ENCODE measurements around the gene PPP4C.

PPP4C gene

GRCh38 chr16:30131869-30132475 lies 56.2 kb downstream of the PPP4C start:
- H3K4me3 ChIP-seq (ENCODE audit: low read length) = no peak overlapping the region
- no peak for DNase-seq (ENCODE audit: low read depth)
- no peak for TF ChIP-seq CTCF (IDR thresholded peaks at IDR 0.05; ENCODE audit: insufficient read depth, low read depth, low read length, missing control alignments)

GRCh38 chr16:30132591-30132990 lies 56.8 kb downstream of the PPP4C start:
- DNase-seq (ENCODE audit: low read depth) = no peak
- H3K4me3 ChIP-seq (ENCODE audit: low read length) = no peak overlapping the region
- no peak for TF ChIP-seq CTCF (IDR thresholded peaks at IDR 0.05; ENCODE audit: insufficient read depth, low read depth, low read length, missing control alignments)

Data from epithelial cell of esophagus (primary cell).